K562 (cell line): ENCODE data around the gene TSEN54. TPM values are rescaled to one million over a fixed set of nuclear protein-coding genes. Genes with fewer than 3 reads are reported as not detected.

Experiments
- CTCF ChIP-seq, 3 experiments: IDR thresholded peaks in 2 of 3; conservative IDR thresholded peaks in 1 of 3; 2 replicates each; pipeline ENCODE4 v1.5.1; 2011 to 2012; ENCODE audit warnings: low read length in 3 of 3, mild to moderate bottlenecking in 3 of 3, control low read depth in 2 of 3, improper control_type of control experiment in 1 of 3, inconsistent platforms in 1 of 3, low read depth in 1 of 3, mixed read lengths in 1 of 3, moderate library complexity in 1 of 3; ENCODE audit not compliant: insufficient read depth in 2 of 3
- E4F1 ChIP-seq: fragments of 250-450 bp; sonication (Bioruptor Pico); IDR thresholded peaks from 2 replicates; pipeline ENCODE4 v1.5.0; 2021; ENCODE audit warnings: mild to moderate bottlenecking, borderline replicate concordance
- ETS1 ChIP-seq: conservative IDR thresholded peaks from 2 replicates; pipeline ENCODE4 v1.6.1; 2011; ENCODE audit warnings: low read depth, mild to moderate bottlenecking, low read length; ENCODE audit not compliant: control insufficient read depth
- HDAC1 ChIP-seq, 2 experiments: fragments of 450-650 bp; IDR thresholded peaks; 2 replicates each; pipeline ENCODE4 v1.6.1; 2016 to 2017; ENCODE audit warnings: inconsistent platforms in 1 of 2, mild to moderate bottlenecking in 1 of 2, moderate library complexity in 1 of 2
- MYNN ChIP-seq, 2 experiments: sonication (generic); formaldehyde crosslinking in 1 of 2; IDR thresholded peaks; 2 replicates each; pipeline versions ENCODE4 v1.5.0 to v1.6.1; 2016 to 2020; ENCODE audit warnings: antibody characterized with exemption in 1 of 2, missing genetic modification reagents in 1 of 2
- PREB ChIP-seq: sonication (generic); formaldehyde crosslinking; IDR thresholded peaks from 2 replicates; pipeline ENCODE4 v1.8.1; 2023; ENCODE audit warnings: mild to moderate bottlenecking, missing genetic modification reagents
- ZNF407 ChIP-seq: fragments of 450-650 bp; IDR thresholded peaks from 2 replicates; pipeline ENCODE4 v1.6.1; 2016; ENCODE audit warnings: low read depth
- ZNF764 ChIP-seq: fragments of 250-450 bp; sonication (Bioruptor Pico); IDR thresholded peaks from 2 replicates; pipeline ENCODE4 v1.4.0; 2020; ENCODE audit warnings: low read depth, mild to moderate bottlenecking, moderate library complexity
- ZNF77 ChIP-seq: fragments of 250-450 bp; sonication (Bioruptor Pico); IDR thresholded peaks from 2 replicates; pipeline ENCODE4 v1.5.0; 2020
- ZSCAN32 ChIP-seq: fragments of 450-650 bp; formaldehyde crosslinking; IDR thresholded peaks from 2 replicates; pipeline ENCODE4 v1.4.0; 2020; ENCODE audit warnings: mild to moderate bottlenecking, moderate library complexity
- polyA plus RNA-seq, 8 experiments: library from polyadenylated mRNA; depleted of rRNA in 4 of 8; stranded (reverse) in 5 of 8; unstranded in 3 of 8; fragments of >200 nt; fragmentation: Nextera tagmentation in 2 of 8; fragmentation: Illumina TruSeq in 1 of 8; extraction: Ambion mirVana in 2 of 8; extraction: Trizol in 1 of 8; gene quantifications; 2 replicates each; pipeline versions ENCODE4 v1.2.1 to v1.2.3, GENCODE V29; 2011 to 2014; ENCODE audit warnings: inconsistent platforms in 1 of 8, missing spikeins in 1 of 8
- total RNA-seq, 7 experiments: library from RNA; depleted of rRNA in 6 of 7; stranded (reverse); fragments of >200 nt in 6 of 7; fragmentation: Illumina TruSeq in 2 of 7; extraction: Trizol in 2 of 7; gene quantifications; 2 replicates each; pipeline versions ENCODE4 v1.2.1 to v1.2.3, GENCODE V29; 2011 to 2021; ENCODE audit warnings: low replicate concordance in 1 of 7

Gene TSEN54
- total and polyA plus RNA-seq, 9 of the 15 experiments (the other 6 are each of a cell fraction or from before 2014, with no cell fraction given): 5.9 to 64.3 (median 48.9) TPM

- no peak for TF ChIP-seq E4F1 (CRISPR knock-in tag)
- TF ChIP-seq ZNF77 (CRISPR knock-in tag): no peak
- TF ChIP-seq ZSCAN32: peak; percentile 44; the same call in 1 of the 2 replicates
- TF ChIP-seq MYNN (IDR thresholded peaks at IDR 0.05): 0 out of 2 replicates have a peak, but pooled peaks have one; percentile 29
- TF ChIP-seq MYNN (CRISPR knock-in tag; IDR thresholded peaks at IDR 0.05): peak; percentile 55; the same call in 1 of the 2 replicates
- peak in 1 of 2 experiments; percentile 98; a peak in 3 of 4 replicates for TF ChIP-seq HDAC1 (IDR thresholded peaks at IDR 0.05)
- TF ChIP-seq ZNF764 (CRISPR knock-in tag): 0 out of 2 replicates have a peak, but pooled peaks have one; percentile 54
- no peak for TF ChIP-seq ZNF407
- peak; percentile 97 to 100 (median 100) for TF ChIP-seq CTCF (IDR thresholded peaks at IDR 0.05 in 2 of 3, conservative IDR thresholded peaks at IDR 0.05 in 1 of 3; ENCODE audit: insufficient read depth in 2 of 3, low read depth in 1 of 3, low read length in 3 of 3)
- TF ChIP-seq ETS1: peak; percentile 82; the same call in 1 of the 2 replicates
- 0 out of 2 replicates have a peak, but pooled peaks have one; percentile 18 for TF ChIP-seq PREB (CRISPR knock-in tag)
Observed at GRCh38 chr17:75515496-75516254, 653 bp upstream of the TSEN54 start, which contains the start of gene CASKIN2 (continued).
